ENCODE data around the gene WNT2B.

Gene WNT2B

GRCh38 chr1:112529301-112529700 lies 20.5 kb downstream of the WNT2B start:
- DNase-seq: no peak

- DNase-seq: no peak
These were observed 22.1 kb downstream of the WNT2B start for GRCh38 chr1:112530832-112531231.

- DNase-seq: no peak
These were observed 23.3 kb downstream of the WNT2B start for GRCh38 chr1:112532064-112532463.

GRCh38 chr1:112533029-112533428 lies 24.3 kb downstream of the WNT2B start:
- no peak for DNase-seq

- no peak for DNase-seq
These were observed 27.8 kb downstream of the WNT2B start for GRCh38 chr1:112536561-112536960.

- no peak for DNase-seq
These were observed 28.7 kb downstream of the WNT2B start for GRCh38 chr1:112537456-112537855.

- no peak for DNase-seq
These were observed 30.1 kb downstream of the WNT2B start for GRCh38 chr1:112538883-112539282.

GRCh38 chr1:112540226-112540794 lies 31.5 kb downstream of the WNT2B start:
- DNase-seq: no peak

GRCh38 chr1:112541299-112541698 lies 32.5 kb downstream of the WNT2B start:
- no peak for DNase-seq

GRCh38 chr1:112542206-112542973 lies 33.6 kb downstream of the WNT2B start:
- no peak for DNase-seq

GRCh38 chr1:112544011-112544688 lies 35.4 kb downstream of the WNT2B start:
- DNase-seq: no peak

- no peak for DNase-seq
These were observed 36.0 kb downstream of the WNT2B start for GRCh38 chr1:112544751-112545150.

GRCh38 chr1:112546076-112546475 lies 37.3 kb downstream of the WNT2B start:
- no peak for DNase-seq

GRCh38 chr1:112548547-112548946 lies 39.8 kb downstream of the WNT2B start:
- no peak for DNase-seq

- DNase-seq: no peak
These were observed 40.8 kb downstream of the WNT2B start for GRCh38 chr1:112549590-112549989.

GRCh38 chr1:112554411-112554810 lies 45.6 kb downstream of the WNT2B start:
- no peak for DNase-seq

GRCh38 chr1:112557385-112557784 lies 48.6 kb downstream of the WNT2B start:
- DNase-seq: no peak

GRCh38 chr1:112558634-112559033 lies 49.9 kb downstream of the WNT2B start:
- no peak for DNase-seq

- DNase-seq: no peak
These were observed 54.6 kb downstream of the WNT2B start for GRCh38 chr1:112563341-112563740.

GRCh38 chr1:112564081-112564480 lies 55.3 kb downstream of the WNT2B start:
- DNase-seq: no peak

- no peak for DNase-seq
These were observed 57.0 kb downstream of the WNT2B start for GRCh38 chr1:112565800-112566199.

GRCh38 chr1:112575154-112575804 lies 66.5 kb downstream of the WNT2B start:
- DNase-seq: no peak

- DNase-seq: no peak
These were observed 67.5 kb downstream of the WNT2B start for GRCh38 chr1:112576240-112576639.
